Neutrophil (primary cell): ENCODE measurements around the gene STAT4.

Source experiments
- H3K27ac ChIP-seq: fragments of 200-600 bp; sonication (generic); 2 replicates; pipeline ENCODE4 v1.5.1; 2016; ENCODE audit warnings: mild to moderate bottlenecking, moderate library complexity
- H3K27me3 ChIP-seq: fragments of 200-600 bp; sonication (generic); 2 replicates; pipeline ENCODE4 v1.6.0; 2016; ENCODE audit warnings: mild to moderate bottlenecking
- H3K36me3 ChIP-seq: fragments of 200-600 bp; sonication (generic); 2 replicates; pipeline ENCODE4 v1.5.1; 2017
- H3K4me1 ChIP-seq, 2 experiments: fragments of 200-600 bp in 1 of 2; sonication (generic) in 1 of 2; 1 replicate in 1 of 2; 2 replicates in 1 of 2; pipeline versions ENCODE4 v1.5.1 to v1.6.1; 2013 to 2016; ENCODE audit warnings: low read depth in 1 of 2, low read length in 1 of 2, mild to moderate bottlenecking in 1 of 2, moderate library complexity in 1 of 2; ENCODE audit not compliant: control insufficient read depth in 1 of 2, insufficient read depth in 1 of 2
- H3K4me3 ChIP-seq, 2 experiments: fragments of 200-600 bp in 1 of 2; sonication (generic) in 1 of 2; 1 replicate in 1 of 2; 2 replicates in 1 of 2; pipeline ENCODE4 v1.5.1; 2013 to 2016; ENCODE audit warnings: low read depth in 1 of 2, low read length in 1 of 2, mild to moderate bottlenecking in 1 of 2, moderate library complexity in 1 of 2
- H3K9me3 ChIP-seq: fragments of 200-600 bp; sonication (generic); 2 replicates; pipeline ENCODE4 v1.5.1; 2016
- CTCF ChIP-seq: fragments of 200-600 bp; sonication (generic); IDR thresholded peaks from 2 replicates; pipeline ENCODE4 v1.5.1; 2016; ENCODE audit warnings: antibody characterized with exemption

STAT4 gene

GRCh38 chr2:191190861-191191552 is 40.2 kb upstream of the STAT4 start:
- no peaks in the 10 kb centered on the region for H3K36me3 ChIP-seq
- H3K9me3 ChIP-seq: no peaks in the 10 kb centered on the region
- TF ChIP-seq CTCF: no peak
- H3K4me3 ChIP-seq: no peak overlapping the region
- H3K27ac ChIP-seq: peak overlapping the region; percentile 11
- H3K27me3 ChIP-seq: no peaks in the 10 kb centered on the region
- H3K4me1 ChIP-seq: peaks cover 44 to 50% of the 10 kb centered on the region in 2 experiments

- no peaks in the 10 kb centered on the region for H3K9me3 ChIP-seq
- H3K4me3 ChIP-seq: no peak overlapping the region
- H3K36me3 ChIP-seq: no peaks in the 10 kb centered on the region
- no peak overlapping the region for H3K27ac ChIP-seq
- H3K27me3 ChIP-seq: no peaks in the 10 kb centered on the region
- H3K4me1 ChIP-seq: peaks cover 44 to 48% of the 10 kb centered on the region in 2 experiments
- TF ChIP-seq CTCF: no peak
Measured at GRCh38 chr2:191190435-191190834, 39.6 kb upstream of the STAT4 start.

- H3K4me1 ChIP-seq: peaks cover 33 to 35% of the 10 kb centered on the region in 2 experiments
- H3K36me3 ChIP-seq: no peaks in the 10 kb centered on the region
- no peak for TF ChIP-seq CTCF
- H3K27me3 ChIP-seq: peaks cover 1% of the 10 kb centered on the region
- H3K4me3 ChIP-seq: no peak overlapping the region
- no peak overlapping the region for H3K27ac ChIP-seq
- no peaks in the 10 kb centered on the region for H3K9me3 ChIP-seq
Measured at GRCh38 chr2:191189112-191189635, 38.4 kb upstream of the STAT4 start.

- peaks cover 7% of the 10 kb centered on the region for H3K27me3 ChIP-seq
- TF ChIP-seq CTCF: no peak
- H3K27ac ChIP-seq: no peak overlapping the region
- H3K9me3 ChIP-seq: no peaks in the 10 kb centered on the region
- no peaks in the 10 kb centered on the region for H3K36me3 ChIP-seq
- H3K4me3 ChIP-seq: no peak overlapping the region
- H3K4me1 ChIP-seq: peaks cover 27 to 30% of the 10 kb centered on the region in 2 experiments
Measured at GRCh38 chr2:191188550-191189093, 37.8 kb upstream of the STAT4 start.

GRCh38 chr2:191187105-191187829 is 36.5 kb upstream of the STAT4 start:
- Histone ChIP-seq H3K4me3 (no peak overlapping the region), H3K27me3 (peaks cover 7% of the 10 kb centered on the region), H3K36me3 (no peaks in the 10 kb centered on the region), H3K9me3 (no peaks in the 10 kb centered on the region), H3K4me1 (peaks cover 16 to 22% of the 10 kb centered on the region in 2 experiments), H3K27ac (no peak overlapping the region)
- no peak for TF ChIP-seq CTCF
